ENCODE data around the gene PLA2R1.

The PLA2R1 gene

DNA sequence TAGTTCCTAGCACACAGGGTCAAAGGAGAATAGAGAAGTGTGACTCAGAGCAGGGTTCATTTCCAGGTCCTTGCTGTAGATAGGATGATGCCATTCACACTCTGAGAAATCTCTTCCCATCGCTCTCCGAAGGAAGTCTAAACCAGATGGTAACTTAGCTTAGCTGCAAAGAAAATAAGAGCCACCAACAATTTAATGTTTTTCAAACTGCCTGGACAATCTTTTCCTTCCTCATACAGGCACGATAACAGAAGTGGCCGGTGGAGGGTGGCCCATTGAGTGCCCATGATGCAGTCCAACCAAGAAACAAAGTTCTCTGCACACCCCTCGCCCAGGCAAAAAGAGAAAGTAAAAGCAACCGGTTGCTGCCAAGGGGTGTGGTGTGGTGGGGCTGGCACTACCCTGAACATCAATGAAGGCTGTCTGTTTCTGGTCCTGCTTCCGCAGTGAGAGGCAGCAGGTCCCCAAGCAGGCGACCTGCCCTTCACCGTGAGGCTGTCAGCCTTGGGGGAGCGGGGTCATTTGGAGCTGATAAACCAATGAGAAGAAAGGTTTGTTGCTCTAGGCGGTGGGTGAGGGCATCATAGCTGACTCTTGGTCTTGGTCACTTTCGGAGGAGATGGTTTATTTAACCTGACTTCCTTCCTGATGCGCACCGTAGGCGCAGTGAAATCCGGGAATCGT is 158.8 kb downstream of the PLA2R1 start:
- no peaks in the 10 kb centered on the region for H3K9me3 ChIP-seq (ENCODE audit: insufficient read depth, low read depth, low read length)
- H3K79me2 ChIP-seq (ENCODE audit: insufficient read depth, low read length): peaks cover 20% of the 10 kb centered on the region
- H3K9me2 ChIP-seq (replicated peaks; ENCODE audit: low read depth, low read length): no peaks in the 10 kb centered on the region
- no peaks in the 10 kb centered on the region for H4K20me1 ChIP-seq (ENCODE audit: insufficient read depth, low read length, poor library complexity, severe bottlenecking)
- peak overlapping the region; percentile 96 for H3K4me3 ChIP-seq (ENCODE audit: low read length, poor library complexity, severe bottlenecking)
- H3K4me1 ChIP-seq (ENCODE audit: insufficient read depth, low read length, poor library complexity, severe bottlenecking): peaks cover 21% of the 10 kb centered on the region
- no peak for TF ChIP-seq EZH2phosphoT487 (IDR thresholded peaks at IDR 0.05; ENCODE audit: borderline replicate concordance)
- TF ChIP-seq, protein P1, sequence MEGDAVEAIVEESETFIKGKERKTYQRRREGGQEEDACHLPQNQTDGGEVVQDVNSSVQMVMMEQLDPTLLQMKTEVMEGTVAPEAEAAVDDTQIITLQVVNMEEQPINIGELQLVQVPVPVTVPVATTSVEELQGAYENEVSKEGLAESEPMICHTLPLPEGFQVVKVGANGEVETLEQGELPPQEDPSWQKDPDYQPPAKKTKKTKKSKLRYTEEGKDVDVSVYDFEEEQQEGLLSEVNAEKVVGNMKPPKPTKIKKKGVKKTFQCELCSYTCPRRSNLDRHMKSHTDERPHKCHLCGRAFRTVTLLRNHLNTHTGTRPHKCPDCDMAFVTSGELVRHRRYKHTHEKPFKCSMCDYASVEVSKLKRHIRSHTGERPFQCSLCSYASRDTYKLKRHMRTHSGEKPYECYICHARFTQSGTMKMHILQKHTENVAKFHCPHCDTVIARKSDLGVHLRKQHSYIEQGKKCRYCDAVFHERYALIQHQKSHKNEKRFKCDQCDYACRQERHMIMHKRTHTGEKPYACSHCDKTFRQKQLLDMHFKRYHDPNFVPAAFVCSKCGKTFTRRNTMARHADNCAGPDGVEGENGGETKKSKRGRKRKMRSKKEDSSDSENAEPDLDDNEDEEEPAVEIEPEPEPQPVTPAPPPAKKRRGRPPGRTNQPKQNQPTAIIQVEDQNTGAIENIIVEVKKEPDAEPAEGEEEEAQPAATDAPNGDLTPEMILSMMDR (conservative IDR thresholded peaks at IDR 0.05; ENCODE audit: low read length): no peak
- H3F3A ChIP-seq (ENCODE audit: low read depth): no peaks in the 10 kb centered on the region
- H3K36me3 ChIP-seq (ENCODE audit: insufficient read depth, low read length): no peaks in the 10 kb centered on the region
- no peaks in the 10 kb centered on the region for H3K27me3 ChIP-seq (ENCODE audit: insufficient read depth, low read length, poor library complexity, severe bottlenecking)
- H3K9ac ChIP-seq (ENCODE audit: low read depth, low read length, poor library complexity, severe bottlenecking): peak overlapping the region; percentile 85
- H3K4me2 ChIP-seq (ENCODE audit: low read depth, low read length, poor library complexity, severe bottlenecking): peak overlapping the region; percentile 89
- H2AFZ ChIP-seq (ENCODE audit: low read length): peak overlapping the region; percentile 95

DNA sequence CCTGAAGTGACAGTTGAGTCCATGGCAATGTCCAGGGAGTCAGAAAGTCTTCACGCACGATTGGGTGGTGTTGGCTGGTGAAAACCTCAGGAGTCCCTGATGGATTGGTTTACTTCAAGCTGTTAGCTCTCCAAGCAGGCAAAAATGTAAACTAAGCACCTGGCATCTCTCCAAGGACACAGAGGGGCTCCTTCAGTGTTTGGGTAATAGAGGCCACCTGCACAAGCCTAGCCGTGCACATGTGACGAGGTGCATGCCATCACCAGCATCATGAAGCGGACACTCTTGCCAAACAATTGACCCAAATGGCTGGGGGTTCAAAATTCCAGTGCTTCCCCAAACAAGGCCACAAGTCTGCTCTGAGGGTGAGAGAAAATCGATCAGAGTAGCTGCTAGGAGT is 159.7 kb downstream of the PLA2R1 start:
- no peak overlapping the region for H2AFZ ChIP-seq (ENCODE audit: low read length)
- H3K9me3 ChIP-seq (ENCODE audit: insufficient read depth, low read depth, low read length): no peaks in the 10 kb centered on the region
- TF ChIP-seq EZH2phosphoT487 (IDR thresholded peaks at IDR 0.05; ENCODE audit: borderline replicate concordance): no peak
- TF ChIP-seq, protein P1 (conservative IDR thresholded peaks at IDR 0.05; ENCODE audit: low read length): no peak
- H3K36me3 ChIP-seq (ENCODE audit: insufficient read depth, low read length): no peaks in the 10 kb centered on the region
- peak overlapping the region; percentile 89 for H3K4me2 ChIP-seq (ENCODE audit: low read depth, low read length, poor library complexity, severe bottlenecking)
- H3K9ac ChIP-seq (ENCODE audit: low read depth, low read length, poor library complexity, severe bottlenecking): peak overlapping the region; percentile 85
- H3K79me2 ChIP-seq (ENCODE audit: insufficient read depth, low read length): peaks cover 20% of the 10 kb centered on the region
- peak overlapping the region; percentile 96 for H3K4me3 ChIP-seq (ENCODE audit: low read length, poor library complexity, severe bottlenecking)
- peaks cover 21% of the 10 kb centered on the region for H3K4me1 ChIP-seq (ENCODE audit: insufficient read depth, low read length, poor library complexity, severe bottlenecking)
- no peaks in the 10 kb centered on the region for H4K20me1 ChIP-seq (ENCODE audit: insufficient read depth, low read length, poor library complexity, severe bottlenecking)
- no peaks in the 10 kb centered on the region for H3K9me2 ChIP-seq (replicated peaks; ENCODE audit: low read depth, low read length)
- no peaks in the 10 kb centered on the region for H3F3A ChIP-seq (ENCODE audit: low read depth)
- no peaks in the 10 kb centered on the region for H3K27me3 ChIP-seq (ENCODE audit: insufficient read depth, low read length, poor library complexity, severe bottlenecking)

DNA sequence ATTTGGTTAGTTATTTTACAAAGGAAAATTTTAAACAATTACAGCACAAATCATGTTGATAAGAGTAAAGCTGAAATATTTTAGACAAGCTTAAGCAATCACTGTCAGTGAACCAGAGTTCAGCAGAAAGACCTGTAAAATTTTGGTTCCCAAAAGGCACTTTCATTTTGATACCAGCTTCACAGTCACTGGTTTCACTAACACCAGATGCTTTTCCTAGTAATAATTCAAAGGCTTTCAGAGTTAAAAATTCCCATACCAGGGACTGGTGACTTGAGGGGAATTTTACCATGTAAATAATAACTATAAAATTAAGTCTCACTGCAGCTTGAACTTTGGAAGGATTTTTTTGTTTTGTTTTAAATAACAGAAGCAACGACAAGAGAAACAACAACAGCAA is 162.1 kb downstream of the PLA2R1 start:
- no peak overlapping the region for H2AFZ ChIP-seq (ENCODE audit: low read length)
- H3K4me2 ChIP-seq (ENCODE audit: low read depth, low read length, poor library complexity, severe bottlenecking): peak overlapping the region; percentile 19
- H3K27me3 ChIP-seq (ENCODE audit: insufficient read depth, low read length, poor library complexity, severe bottlenecking): no peaks in the 10 kb centered on the region
- no peaks in the 10 kb centered on the region for H3K9me2 ChIP-seq (replicated peaks; ENCODE audit: low read depth, low read length)
- no peaks in the 10 kb centered on the region for H4K20me1 ChIP-seq (ENCODE audit: insufficient read depth, low read length, poor library complexity, severe bottlenecking)
- H3K9ac ChIP-seq (ENCODE audit: low read depth, low read length, poor library complexity, severe bottlenecking): no peak overlapping the region
- TF ChIP-seq, protein P1 (conservative IDR thresholded peaks at IDR 0.05; ENCODE audit: low read length): no peak
- TF ChIP-seq EZH2phosphoT487 (IDR thresholded peaks at IDR 0.05; ENCODE audit: borderline replicate concordance): no peak
- H3K9me3 ChIP-seq (ENCODE audit: insufficient read depth, low read depth, low read length): no peaks in the 10 kb centered on the region
- H3K79me2 ChIP-seq (ENCODE audit: insufficient read depth, low read length): peaks cover 20% of the 10 kb centered on the region
- H3K4me3 ChIP-seq (ENCODE audit: low read length, poor library complexity, severe bottlenecking): no peak overlapping the region
- H3K4me1 ChIP-seq (ENCODE audit: insufficient read depth, low read length, poor library complexity, severe bottlenecking): peaks cover 33% of the 10 kb centered on the region
- H3K36me3 ChIP-seq (ENCODE audit: insufficient read depth, low read length): no peaks in the 10 kb centered on the region
- no peaks in the 10 kb centered on the region for H3F3A ChIP-seq (ENCODE audit: low read depth)

Data from Loucy (cell line).